Kidney tubule cell (primary cell): ENCODE data around the gene SLC15A3.
A peak's percentile ranks its signal among the peaks of the same experiment; 100 is the strongest.
"Not testable (repeated sequence)": the region's sequence is repeated elsewhere in the genome, so short reads cannot be mapped to it uniquely, and the experiment has no call there.

Experiments used
- DNase-seq: peaks from one replicate; pipeline ENCODE4 v3.0.0-alpha.2; 2018; ENCODE audit warnings: low spot score

SLC15A3 gene

GRCh38 chr11:60913793-60914632, 38.0 kb downstream of the SLC15A3 start, which contains the start of gene TMEM109:
TMEM109 (plus strand) TSS chr11:60914158; CDS start chr11:60919694, 5,536 bp downstream.
- DNase-seq: peak; percentile 88

GRCh38 chr11:60912851-60913528, 39.0 kb downstream of the SLC15A3 start:
- no peak for DNase-seq

GRCh38 chr11:60912223-60912850, 39.6 kb downstream of the SLC15A3 start:
- DNase-seq: no peak

GRCh38 chr11:60910711-60911380, 41.1 kb downstream of the SLC15A3 start:
- DNase-seq: no peak

- no peak for DNase-seq
These were observed 41.7 kb downstream of the SLC15A3 start for GRCh38 chr11:60910281-60910687.

- DNase-seq: not testable (repeated sequence)
These were observed 42.2 kb downstream of the SLC15A3 start for GRCh38 chr11:60909680-60910280.

GRCh38 chr11:60908803-60909202, 43.2 kb downstream of the SLC15A3 start:
- no peak for DNase-seq

GRCh38 chr11:60906132-60906972, 45.6 kb downstream of the SLC15A3 start, which contains the start of gene PRPF19:
PRPF19 (minus strand) TSS chr11:60906585; CDS start chr11:60906382, 203 bp downstream.
- DNase-seq: peak; percentile 96

GRCh38 chr11:60905551-60906113, 46.3 kb downstream of the SLC15A3 start:
- DNase-seq: peak; percentile 76

- DNase-seq: no peak
These were observed 46.9 kb downstream of the SLC15A3 start for GRCh38 chr11:60905047-60905446.

- no peak for DNase-seq
These were observed 49.4 kb downstream of the SLC15A3 start for GRCh38 chr11:60902625-60903024.

GRCh38 chr11:60900673-60901404, 51.1 kb downstream of the SLC15A3 start:
- no peak for DNase-seq

- no peak for DNase-seq
These were observed 52.0 kb downstream of the SLC15A3 start for GRCh38 chr11:60899977-60900376.

- DNase-seq: peak; percentile 73
These were observed 52.7 kb downstream of the SLC15A3 start for GRCh38 chr11:60899046-60899936.

- no peak for DNase-seq
These were observed 54.5 kb downstream of the SLC15A3 start for GRCh38 chr11:60897496-60897895.

- no peak for DNase-seq
These were observed 56.3 kb downstream of the SLC15A3 start for GRCh38 chr11:60895687-60896086.

- no peak for DNase-seq
These were observed 60.8 kb downstream of the SLC15A3 start for GRCh38 chr11:60891103-60891741.

GRCh38 chr11:60890696-60891095, 61.3 kb downstream of the SLC15A3 start:
- no peak for DNase-seq
